GM10266 (cell line): ENCODE measurements around the gene EFHC1.

Source experiments
- DNase-seq: peaks from one replicate; pipeline ENCODE4 v3.0.0; 2012; ENCODE audit errors: extremely low spot score
- TF ChIP-seq, protein P1 (sequence below): IDR thresholded peaks from 2 replicates; pipeline ENCODE4 v1.5.1; 2012; ENCODE audit warnings: mild to moderate bottlenecking, low read depth; ENCODE audit not compliant: control insufficient read depth, insufficient read depth; ENCODE audit errors: missing control alignments

Gene EFHC1

GRCh38 chr6:52518279-52518945, 98.3 kb downstream of the EFHC1 start:
- no peak for DNase-seq
- TF ChIP-seq, protein P1, sequence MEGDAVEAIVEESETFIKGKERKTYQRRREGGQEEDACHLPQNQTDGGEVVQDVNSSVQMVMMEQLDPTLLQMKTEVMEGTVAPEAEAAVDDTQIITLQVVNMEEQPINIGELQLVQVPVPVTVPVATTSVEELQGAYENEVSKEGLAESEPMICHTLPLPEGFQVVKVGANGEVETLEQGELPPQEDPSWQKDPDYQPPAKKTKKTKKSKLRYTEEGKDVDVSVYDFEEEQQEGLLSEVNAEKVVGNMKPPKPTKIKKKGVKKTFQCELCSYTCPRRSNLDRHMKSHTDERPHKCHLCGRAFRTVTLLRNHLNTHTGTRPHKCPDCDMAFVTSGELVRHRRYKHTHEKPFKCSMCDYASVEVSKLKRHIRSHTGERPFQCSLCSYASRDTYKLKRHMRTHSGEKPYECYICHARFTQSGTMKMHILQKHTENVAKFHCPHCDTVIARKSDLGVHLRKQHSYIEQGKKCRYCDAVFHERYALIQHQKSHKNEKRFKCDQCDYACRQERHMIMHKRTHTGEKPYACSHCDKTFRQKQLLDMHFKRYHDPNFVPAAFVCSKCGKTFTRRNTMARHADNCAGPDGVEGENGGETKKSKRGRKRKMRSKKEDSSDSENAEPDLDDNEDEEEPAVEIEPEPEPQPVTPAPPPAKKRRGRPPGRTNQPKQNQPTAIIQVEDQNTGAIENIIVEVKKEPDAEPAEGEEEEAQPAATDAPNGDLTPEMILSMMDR, result no peak

DNA sequence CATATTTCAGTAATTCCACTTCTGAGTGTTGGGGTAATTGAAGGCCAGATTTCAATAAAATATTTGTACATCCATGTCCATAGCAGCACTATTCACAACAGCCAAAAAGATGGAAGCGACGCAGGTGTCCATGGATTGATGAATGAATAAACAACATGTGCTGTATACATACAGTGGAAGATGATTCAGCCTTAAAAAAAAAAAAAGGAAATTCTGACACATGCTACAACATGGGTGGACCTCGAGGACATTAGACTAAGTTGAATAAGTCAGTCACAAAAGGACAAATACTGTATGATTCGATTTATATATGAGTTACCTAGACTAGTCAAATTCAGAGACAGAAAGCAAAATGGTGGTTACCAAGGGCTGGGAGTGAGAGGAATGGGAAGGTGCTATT, 99.5 kb downstream of the EFHC1 start:
- TF ChIP-seq, protein P1, result no peak
- no peak for DNase-seq

GRCh38 chr6:52522151-52522626, 102.0 kb downstream of the EFHC1 start:
- no peak for DNase-seq
- TF ChIP-seq, protein P1, result no peak

GRCh38 chr6:52522655-52523054, 102.5 kb downstream of the EFHC1 start:
- TF ChIP-seq, protein P1, result no peak
- DNase-seq, result no peak

DNA sequence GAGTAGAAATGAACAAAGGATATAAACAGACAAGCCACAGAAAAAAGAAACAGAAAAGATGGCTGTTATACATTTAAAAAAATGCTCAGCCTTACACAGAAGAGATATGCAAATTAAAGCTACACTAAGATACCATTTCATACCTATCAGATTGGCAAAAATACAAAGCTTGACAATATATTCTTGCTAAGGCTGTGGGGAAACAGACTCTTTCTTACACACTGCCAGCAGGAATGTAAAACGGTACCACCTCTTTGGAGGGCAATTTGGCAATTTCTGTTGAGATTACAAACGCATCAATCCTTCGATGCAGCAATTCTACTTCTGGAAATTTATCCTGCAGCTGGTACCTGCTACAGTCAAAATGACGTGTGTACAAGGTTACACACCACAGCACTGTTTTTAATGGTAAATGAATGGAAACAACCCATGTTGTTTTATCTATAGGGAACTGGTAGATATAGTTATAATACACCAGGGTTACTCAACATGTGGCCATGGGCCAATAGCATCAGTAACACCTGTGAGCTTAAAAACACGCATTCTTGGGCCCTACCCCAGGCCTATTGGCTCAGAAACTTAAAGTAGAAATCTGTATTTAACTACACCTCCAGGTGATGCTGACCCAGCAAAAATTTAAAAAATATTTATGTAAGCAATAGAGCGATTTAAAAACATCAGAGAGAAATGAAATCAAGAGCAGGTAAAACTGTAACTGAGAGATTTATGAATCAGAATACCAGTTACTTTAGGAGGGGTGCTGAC, 103.4 kb downstream of the EFHC1 start:
- no peak for DNase-seq
- TF ChIP-seq, protein P1, result no peak

DNA sequence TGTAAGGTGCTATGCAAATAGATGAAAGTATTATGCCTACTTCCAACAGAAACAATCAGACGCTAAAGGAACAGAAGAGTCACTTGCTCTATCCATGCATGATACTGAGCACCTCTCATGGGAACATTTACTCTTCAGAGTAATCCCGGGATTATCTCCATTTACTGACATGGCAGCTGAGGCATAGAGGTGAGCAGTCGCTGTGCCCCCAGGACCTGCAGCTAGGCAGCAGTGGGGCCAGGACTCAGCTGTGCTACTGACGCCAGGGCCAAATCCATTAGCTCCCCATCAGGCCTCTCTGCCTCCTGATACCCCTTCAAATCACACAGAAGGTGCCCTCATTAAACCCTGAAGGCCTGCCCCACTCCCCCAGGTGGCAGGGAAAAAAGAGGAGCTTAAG, 104.8 kb downstream of the EFHC1 start:
- no peak for DNase-seq
- TF ChIP-seq, protein P1, result no peak

DNA sequence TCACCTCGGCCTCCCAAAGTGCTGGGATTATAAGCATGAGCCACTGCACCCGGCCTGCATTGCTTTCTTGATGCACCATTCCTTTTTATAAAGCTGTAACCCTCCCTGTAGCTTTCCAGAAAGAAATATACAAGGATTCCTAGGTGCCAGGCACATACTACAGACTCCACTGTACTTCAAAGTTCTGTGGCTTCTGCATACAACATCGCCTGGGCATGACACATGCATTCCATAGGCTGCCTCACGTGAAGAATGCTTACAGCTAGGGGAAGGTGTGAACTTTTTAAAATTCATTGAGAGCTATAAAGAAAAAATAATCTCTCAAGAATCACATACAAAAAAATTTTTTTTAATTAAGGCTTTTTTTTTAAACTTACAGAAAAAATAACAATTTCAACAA, 106.5 kb downstream of the EFHC1 start:
- DNase-seq, result no peak
- TF ChIP-seq, protein P1, result no peak
